Upper lobe of right lung (tissue), 1 donor: ENCODE measurements around the gene CRYGB. TPM values are rescaled to one million over a fixed set of nuclear protein-coding genes. Genes with fewer than 3 reads are reported as not detected.

Source experiments
- ATAC-seq: fragments of 200-7000 bp; cut with Tn5 transposase; one replicate; pipeline ENCODE4 v1.9.1; 2020; ENCODE audit warnings: mild to moderate bottlenecking, moderate library complexity
- DNase-seq: peaks from one replicate; pipeline ENCODE4 v3.0.0-alpha.2; 2020
- H3K27ac ChIP-seq: fragments of 200-600 bp; one replicate; pipeline ENCODE4 v1.8.0; 2022
- H3K27me3 ChIP-seq: fragments of 200-600 bp; one replicate; pipeline ENCODE4 v1.8.0; 2022; ENCODE audit warnings: mild to moderate bottlenecking
- H3K36me3 ChIP-seq: fragments of 200-600 bp; one replicate; pipeline ENCODE4 v1.8.0; 2022
- H3K4me1 ChIP-seq: fragments of 200-600 bp; one replicate; pipeline ENCODE4 v1.8.0; 2022
- H3K4me3 ChIP-seq: fragments of 200-600 bp; one replicate; pipeline ENCODE4 v1.8.0; 2022; ENCODE audit warnings: mild to moderate bottlenecking
- H3K9me3 ChIP-seq: fragments of 200-600 bp; one replicate; pipeline ENCODE4 v1.8.0; 2022
- intact Hi-C: fragments of 100-400 bp; cut with DNase I; formaldehyde crosslinking; loops from one replicate; pipeline ENCODE4 v1.11.0; 2022
- total RNA-seq: library from RNA; stranded (reverse); fragmentation: NEBNext Ultra II Directional; extraction: Animal tissue kit (Norgen Biotek cat#: 25700); gene quantifications from one replicate; pipeline ENCODE4 v1.2.1, GENCODE V29; 2021
- TF ChIP-seq, protein P1 (sequence below): fragments of 200-600 bp; IDR thresholded peaks from one replicate; pipeline ENCODE4 v1.8.0; 2022; ENCODE audit warnings: antibody characterized with exemption
- donor health status: DM: no; HTN: yes; CAD: no; lungs with severe emphysema.

The CRYGB gene
- total RNA-seq, 1 donor from 2014 or later: not detected

DNA sequence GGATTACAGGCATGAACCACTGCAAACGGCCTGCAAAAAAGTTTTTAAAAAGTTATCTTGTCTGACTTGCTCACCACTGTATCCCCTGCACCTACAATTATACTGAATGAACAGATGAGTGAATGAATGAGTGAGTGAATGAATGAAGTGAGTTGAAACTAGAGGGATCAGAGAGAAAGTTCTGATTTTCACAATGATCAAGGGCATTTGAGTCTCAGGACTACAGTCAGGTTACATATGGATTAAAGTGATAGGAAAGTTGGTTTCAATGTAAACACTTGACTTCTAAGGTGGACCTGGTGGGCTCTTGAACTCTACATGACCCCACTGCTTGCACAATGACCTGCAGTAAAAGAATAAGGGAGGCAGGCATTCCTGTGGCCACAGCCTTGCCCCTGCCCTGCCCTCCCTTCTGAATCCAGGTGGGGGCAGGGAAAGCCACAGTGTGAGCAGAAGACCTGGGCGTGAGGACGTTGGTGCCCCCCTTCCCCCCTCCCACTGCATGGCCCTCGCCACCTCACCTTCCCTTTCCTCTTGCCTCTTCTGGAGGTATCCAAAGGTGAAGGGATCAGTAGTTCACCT is 33.2 kb upstream of the CRYGB start:
- ATAC-seq (peak; percentile 71), DNase-seq (peak; percentile 66)
- Histone ChIP-seq H3K4me1 (no peaks in the 10 kb centered on the region), H3K36me3 (no peaks in the 10 kb centered on the region), H3K27me3 (no peaks in the 10 kb centered on the region), H3K9me3 (no peaks in the 10 kb centered on the region), H3K27ac (no peak overlapping the region), H3K4me3 (no peak overlapping the region)
- intact Hi-C loops: no loop called here
- TF ChIP-seq, protein P1, sequence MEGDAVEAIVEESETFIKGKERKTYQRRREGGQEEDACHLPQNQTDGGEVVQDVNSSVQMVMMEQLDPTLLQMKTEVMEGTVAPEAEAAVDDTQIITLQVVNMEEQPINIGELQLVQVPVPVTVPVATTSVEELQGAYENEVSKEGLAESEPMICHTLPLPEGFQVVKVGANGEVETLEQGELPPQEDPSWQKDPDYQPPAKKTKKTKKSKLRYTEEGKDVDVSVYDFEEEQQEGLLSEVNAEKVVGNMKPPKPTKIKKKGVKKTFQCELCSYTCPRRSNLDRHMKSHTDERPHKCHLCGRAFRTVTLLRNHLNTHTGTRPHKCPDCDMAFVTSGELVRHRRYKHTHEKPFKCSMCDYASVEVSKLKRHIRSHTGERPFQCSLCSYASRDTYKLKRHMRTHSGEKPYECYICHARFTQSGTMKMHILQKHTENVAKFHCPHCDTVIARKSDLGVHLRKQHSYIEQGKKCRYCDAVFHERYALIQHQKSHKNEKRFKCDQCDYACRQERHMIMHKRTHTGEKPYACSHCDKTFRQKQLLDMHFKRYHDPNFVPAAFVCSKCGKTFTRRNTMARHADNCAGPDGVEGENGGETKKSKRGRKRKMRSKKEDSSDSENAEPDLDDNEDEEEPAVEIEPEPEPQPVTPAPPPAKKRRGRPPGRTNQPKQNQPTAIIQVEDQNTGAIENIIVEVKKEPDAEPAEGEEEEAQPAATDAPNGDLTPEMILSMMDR: no peak

DNA sequence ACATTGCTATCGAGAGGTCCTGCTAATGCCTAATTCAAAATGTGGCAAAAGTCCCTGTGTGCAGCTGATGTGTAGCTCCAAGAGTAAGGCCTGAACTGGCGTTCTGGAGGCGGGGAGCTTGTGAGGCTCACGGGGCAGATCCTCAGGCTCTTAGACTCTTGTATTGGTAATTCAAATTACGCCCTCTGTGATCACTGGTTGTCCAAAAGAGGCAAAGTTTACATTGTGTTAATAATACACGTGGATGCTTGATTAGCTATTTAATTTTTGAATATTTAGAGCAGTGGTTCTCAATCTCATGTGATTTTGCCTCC is 29.8 kb upstream of the CRYGB start:
- no peaks in the 10 kb centered on the region for H3K9me3 ChIP-seq
- no peak overlapping the region for H3K27ac ChIP-seq
- intact Hi-C loops: no loop called here
- ATAC-seq: no peak
- H3K4me3 ChIP-seq: no peak overlapping the region
- TF ChIP-seq, protein P1: no peak
- peaks cover 3% of the 10 kb centered on the region for H3K4me1 ChIP-seq
- no peaks in the 10 kb centered on the region for H3K36me3 ChIP-seq
- no peaks in the 10 kb centered on the region for H3K27me3 ChIP-seq
- DNase-seq: no peak

DNA sequence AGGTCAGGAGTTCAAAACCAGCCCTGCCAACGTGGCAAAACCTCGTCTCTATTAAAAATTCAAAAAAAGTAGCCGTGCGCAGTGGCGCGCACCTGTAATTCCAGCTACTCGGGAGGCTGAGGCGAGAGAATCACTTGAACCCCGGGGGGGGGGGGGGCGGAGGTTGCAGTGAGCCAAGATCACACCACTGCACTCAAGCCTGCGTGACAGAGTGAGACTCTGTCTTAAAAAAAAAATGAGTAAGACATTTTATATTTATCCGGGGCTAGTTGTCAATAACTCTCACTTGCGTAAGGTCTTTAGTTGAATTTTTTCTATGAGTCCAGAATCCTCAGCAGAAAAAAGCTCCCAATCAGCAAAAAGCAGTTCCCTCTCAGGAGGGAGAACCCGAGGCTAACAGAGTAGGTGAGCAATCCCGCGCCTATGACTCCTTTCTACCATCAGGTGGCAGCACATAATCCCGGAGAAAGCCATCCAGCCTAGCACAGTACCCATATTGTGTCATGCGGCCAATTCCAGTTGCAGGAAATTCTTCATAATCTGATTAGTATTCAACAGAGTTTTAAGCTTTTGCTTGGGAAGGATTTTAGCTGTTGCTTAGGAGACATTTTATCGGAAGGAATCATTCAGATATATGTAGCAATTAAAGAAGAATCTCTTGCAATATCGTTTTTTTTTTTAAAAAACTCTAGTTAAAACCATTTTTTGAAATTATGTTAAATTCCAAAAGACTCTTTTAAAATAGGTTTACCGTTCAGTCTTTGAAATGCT is 29.3 kb upstream of the CRYGB start:
- intact Hi-C loops: no loop called here
- Histone ChIP-seq H3K36me3 (no peaks in the 10 kb centered on the region), H3K9me3 (no peaks in the 10 kb centered on the region), H3K27me3 (no peaks in the 10 kb centered on the region), H3K4me1 (peaks cover 3% of the 10 kb centered on the region), H3K4me3 (no peak overlapping the region), H3K27ac (no peak overlapping the region)
- ATAC-seq (peak; percentile 96), DNase-seq (no peak)
- TF ChIP-seq, protein P1: peak; percentile 93

DNA sequence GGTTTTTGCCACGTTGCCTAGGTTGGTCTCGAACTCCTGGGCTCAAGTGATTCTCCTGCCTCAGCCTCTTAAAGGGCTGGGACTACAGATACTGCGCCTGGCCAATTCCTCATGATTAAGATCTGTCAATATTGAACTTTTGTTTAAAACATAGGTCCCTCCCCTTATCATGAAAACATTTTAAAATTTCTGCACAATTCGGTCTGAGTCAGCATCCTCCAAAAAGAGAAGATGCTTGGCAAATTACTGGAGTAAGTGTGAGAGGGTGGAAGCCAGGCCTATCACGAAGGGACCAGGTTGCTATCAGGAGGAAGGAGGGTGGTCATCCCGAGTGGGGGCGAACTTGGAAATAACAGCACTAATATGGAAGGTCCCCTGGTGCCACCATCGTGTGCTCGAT is 28.2 kb upstream of the CRYGB start:
- H3K4me1 ChIP-seq: peaks cover 3% of the 10 kb centered on the region
- H3K4me3 ChIP-seq: no peak overlapping the region
- intact Hi-C loops: no loop called here
- TF ChIP-seq, protein P1: no peak
- ATAC-seq (no peak), DNase-seq (no peak)
- no peaks in the 10 kb centered on the region for H3K9me3 ChIP-seq
- no peak overlapping the region for H3K27ac ChIP-seq
- H3K27me3 ChIP-seq: no peaks in the 10 kb centered on the region
- no peaks in the 10 kb centered on the region for H3K36me3 ChIP-seq

DNA sequence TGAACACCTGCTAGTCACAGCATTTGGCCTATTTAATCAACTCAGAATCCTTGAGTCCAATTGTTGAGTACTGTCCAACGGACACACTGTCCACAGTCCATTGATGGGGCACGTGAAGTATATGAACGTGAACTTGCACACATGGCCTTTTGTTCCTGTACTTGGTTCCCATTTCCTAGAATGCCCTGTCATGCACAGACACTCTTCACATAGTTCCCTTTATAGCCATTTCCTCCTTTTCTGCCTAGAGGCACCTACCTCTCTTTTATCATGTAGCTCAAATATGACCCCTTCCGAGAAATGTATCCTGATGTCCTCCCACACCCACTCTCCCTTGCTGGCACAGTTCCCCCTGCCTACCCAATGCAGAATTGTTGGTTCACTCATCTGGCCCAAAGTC is 26.2 kb upstream of the CRYGB start:
- intact Hi-C loops: no loop called here
- Histone ChIP-seq H3K9me3 (no peaks in the 10 kb centered on the region), H3K4me3 (no peak overlapping the region), H3K4me1 (peaks cover 3% of the 10 kb centered on the region), H3K27ac (no peak overlapping the region), H3K27me3 (no peaks in the 10 kb centered on the region), H3K36me3 (no peaks in the 10 kb centered on the region)
- no peak for DNase-seq
- ATAC-seq: peak; percentile 86
- TF ChIP-seq, protein P1: no peak
